C4-2B (cell line): ENCODE measurements around the gene RRAS2.

Experiments
- CTCF ChIP-seq: fragments of 450-650 bp; conservative IDR thresholded peaks from 2 replicates; pipeline ENCODE4 v1.5.1; 2017; ENCODE audit warnings: mild to moderate bottlenecking
- ZFX ChIP-seq: fragments of 450-650 bp; IDR thresholded peaks from 2 replicates; pipeline ENCODE4 v1.6.1; 2017

DNA sequence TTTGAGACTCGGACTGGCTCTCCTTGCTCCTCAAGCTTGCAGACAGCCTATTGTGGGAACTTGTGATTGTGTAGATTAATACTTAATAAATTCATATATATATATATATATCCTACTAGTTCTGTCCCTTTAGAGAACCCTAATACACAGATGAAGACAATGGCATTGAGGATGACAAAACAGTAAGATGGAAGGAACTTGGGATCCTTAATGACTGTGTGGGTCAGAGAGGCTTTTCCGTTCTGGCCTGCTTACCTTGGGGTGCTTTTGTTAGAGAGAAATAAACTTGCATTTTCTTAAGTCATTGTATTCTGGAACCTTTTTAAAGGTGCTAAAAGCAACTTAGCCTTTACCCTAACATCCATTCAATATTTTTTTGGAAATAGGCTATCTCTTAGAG, 49.6 kb upstream of the RRAS2 start:
- TF ChIP-seq CTCF (no peak), ZFX (no peak)
